Measurements from ENCODE around the gene APBA2.

APBA2 gene

DNA sequence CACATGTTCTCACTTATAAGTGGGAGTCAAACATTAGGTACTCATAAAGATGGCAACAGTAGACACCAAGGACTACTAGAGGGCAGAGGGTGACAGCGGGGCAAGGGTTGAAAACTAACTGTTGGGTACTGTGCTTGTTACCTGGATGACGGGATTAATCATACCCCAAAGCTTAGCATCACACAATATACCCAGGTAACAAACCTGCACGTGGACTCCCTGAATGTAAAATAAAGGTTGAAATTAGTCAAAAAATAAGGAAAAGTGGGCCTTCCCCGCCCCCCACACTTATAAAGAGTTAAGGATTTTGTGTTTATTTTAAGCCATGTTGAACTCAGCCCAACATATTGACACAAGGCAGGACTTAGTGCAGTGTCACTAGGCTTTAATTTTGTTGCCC lies 96.1 kb downstream of the APBA2 start:
- no peaks in the 10 kb centered on the region for H3K9me3 ChIP-seq (ENCODE audit: control insufficient read depth, insufficient read depth, low read length)
- H3K36me3 ChIP-seq (ENCODE audit: control insufficient read depth, insufficient read depth, low read length) = no peaks in the 10 kb centered on the region
- WGBS (ENCODE audit: insufficient coverage, insufficient read length) = no CpG with 5 or more reads among the region's 4 CpGs
- H3K27me3 ChIP-seq (ENCODE audit: control insufficient read depth, insufficient read depth, low read length) = no peaks in the 10 kb centered on the region
- no peaks in the 10 kb centered on the region for H3K4me1 ChIP-seq (ENCODE audit: control insufficient read depth, insufficient read depth, low read length)
- DNase-seq (ENCODE audit: low read depth, low spot score) = no peak
- H3K27ac ChIP-seq (ENCODE audit: low read length) = no peak overlapping the region
- no peak overlapping the region for H3K4me3 ChIP-seq (ENCODE audit: low read length)

DNA sequence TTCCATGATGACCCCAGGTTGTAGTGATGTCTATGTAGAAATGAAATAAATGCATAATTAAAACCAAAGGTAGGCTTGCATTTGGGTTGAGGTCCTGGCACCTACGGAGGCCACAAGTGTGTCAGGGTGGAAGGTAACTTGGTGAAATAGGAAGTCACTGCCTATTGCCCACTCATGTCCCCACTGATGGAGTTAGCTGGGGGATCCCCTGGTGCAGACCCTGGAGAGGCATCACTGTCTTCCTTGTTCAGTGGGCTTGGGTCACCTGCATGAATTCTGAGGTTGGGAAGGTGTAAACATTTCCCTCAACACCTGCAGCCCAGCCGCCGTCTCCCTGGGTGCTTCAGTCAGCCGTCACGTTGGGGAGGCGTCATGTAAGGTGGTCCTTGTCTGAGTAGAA lies 97.1 kb downstream of the APBA2 start:
- Histone ChIP-seq H3K27me3 (ENCODE audit: control insufficient read depth, insufficient read depth, low read length) (no peaks in the 10 kb centered on the region), H3K27ac (ENCODE audit: low read length) (no peak overlapping the region), H3K4me3 (ENCODE audit: low read length) (no peak overlapping the region), H3K4me1 (ENCODE audit: control insufficient read depth, insufficient read depth, low read length) (no peaks in the 10 kb centered on the region), H3K9me3 (ENCODE audit: control insufficient read depth, insufficient read depth, low read length) (no peaks in the 10 kb centered on the region), H3K36me3 (ENCODE audit: control insufficient read depth, insufficient read depth, low read length) (no peaks in the 10 kb centered on the region)
- WGBS (ENCODE audit: insufficient coverage, insufficient read length) = no CpG with 5 or more reads among the region's 6 CpGs
- DNase-seq (ENCODE audit: low read depth, low spot score) = no peak

DNA sequence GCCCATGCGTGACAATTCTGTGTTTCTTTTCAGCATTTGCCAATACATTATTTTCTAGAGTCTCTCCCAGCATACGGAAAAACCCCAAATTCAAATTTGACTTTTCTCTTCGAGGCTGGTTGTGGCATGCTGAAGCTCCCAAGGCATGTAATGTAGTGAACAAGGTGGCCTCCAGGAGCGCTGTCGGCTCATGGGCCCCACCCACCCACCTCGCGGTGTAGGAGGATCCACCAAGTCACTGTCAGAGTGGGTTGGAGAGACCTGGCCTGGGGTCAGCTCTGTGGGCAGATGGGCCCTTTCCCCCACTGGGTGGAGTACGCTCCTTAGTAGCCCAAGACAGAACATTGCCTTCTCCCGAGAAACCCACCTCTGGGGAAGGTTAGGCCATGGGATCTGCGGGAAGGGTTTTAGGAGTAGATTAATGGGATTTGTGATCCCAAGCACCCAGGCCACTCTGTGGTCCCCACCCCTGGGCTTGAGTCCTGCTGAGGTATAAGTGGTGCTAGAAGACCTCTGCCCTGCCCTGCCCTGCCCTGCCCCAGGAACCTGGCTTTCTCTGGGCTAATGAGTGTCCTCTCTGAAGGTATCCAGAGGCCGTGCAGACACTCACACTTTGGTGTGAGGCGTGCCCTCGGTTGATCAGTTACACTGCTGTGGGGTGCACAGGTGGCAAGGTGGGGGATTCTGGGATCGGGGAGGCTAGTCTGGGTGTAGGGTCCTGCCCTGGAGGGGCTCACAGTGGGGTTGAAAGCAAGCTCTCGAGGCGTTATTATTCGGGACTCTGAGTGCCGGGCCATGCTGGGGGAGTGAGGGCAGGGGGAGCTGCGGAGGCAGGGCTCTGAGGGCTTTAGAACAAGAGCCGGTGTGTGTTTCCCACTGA lies 97.9 kb downstream of the APBA2 start:
- no peak for DNase-seq (ENCODE audit: low read depth, low spot score)
- Histone ChIP-seq H3K27me3 (ENCODE audit: control insufficient read depth, insufficient read depth, low read length) (no peaks in the 10 kb centered on the region), H3K9me3 (ENCODE audit: control insufficient read depth, insufficient read depth, low read length) (no peaks in the 10 kb centered on the region), H3K36me3 (ENCODE audit: control insufficient read depth, insufficient read depth, low read length) (no peaks in the 10 kb centered on the region), H3K4me1 (ENCODE audit: control insufficient read depth, insufficient read depth, low read length) (no peaks in the 10 kb centered on the region), H3K27ac (ENCODE audit: low read length) (no peak overlapping the region), H3K4me3 (ENCODE audit: low read length) (no peak overlapping the region)
- WGBS (ENCODE audit: insufficient coverage, insufficient read length) = no CpG with 5 or more reads among the region's 20 CpGs

DNA sequence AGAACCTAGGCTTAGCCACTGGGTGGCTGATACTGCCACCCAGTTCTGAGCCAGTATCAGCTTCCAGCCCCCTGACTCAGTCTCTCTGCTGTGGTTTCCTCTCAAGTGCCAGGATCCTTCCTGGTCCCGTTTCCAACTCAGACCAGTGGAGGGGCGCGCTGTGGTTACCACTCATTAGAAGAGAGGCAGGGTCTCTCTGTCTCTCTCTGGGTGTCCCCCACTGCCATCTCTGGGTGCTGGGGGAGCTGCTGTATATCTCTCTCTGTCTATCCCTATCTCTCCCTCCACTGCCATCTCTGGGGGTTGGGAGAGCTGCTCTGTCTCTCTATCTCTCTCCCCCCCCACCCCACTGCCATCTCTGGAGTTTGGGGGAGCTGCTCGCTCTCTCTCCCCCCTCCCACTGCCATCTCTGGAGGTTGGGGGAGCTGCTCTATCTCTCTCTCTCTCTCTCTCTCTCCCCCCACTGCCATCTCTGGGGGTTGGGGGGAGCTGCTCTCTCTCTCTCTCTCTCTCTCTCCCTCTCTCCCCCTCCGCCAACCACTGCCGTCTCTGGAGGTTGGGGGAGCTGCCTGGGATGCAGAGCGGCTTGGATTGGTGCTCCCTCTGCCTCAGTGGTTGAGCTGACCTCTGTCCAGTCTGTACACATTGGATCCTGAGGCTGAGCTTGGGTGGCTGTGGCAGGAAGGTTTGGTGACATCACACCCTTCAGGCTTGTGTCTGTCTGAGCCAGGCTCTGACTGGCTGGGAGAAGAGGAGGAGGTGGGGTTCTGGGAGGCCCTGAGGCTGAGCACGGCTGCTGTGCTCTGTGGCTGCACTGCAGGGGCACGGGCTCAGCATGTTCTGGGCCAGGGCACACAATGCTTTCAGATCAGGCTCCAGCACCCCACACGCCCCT lies 98.9 kb downstream of the APBA2 start:
- WGBS (ENCODE audit: insufficient coverage, insufficient read length) = no CpG with 5 or more reads among the region's 10 CpGs
- no peaks in the 10 kb centered on the region for H3K27me3 ChIP-seq (ENCODE audit: control insufficient read depth, insufficient read depth, low read length)
- H3K27ac ChIP-seq (ENCODE audit: low read length) = no peak overlapping the region
- no peaks in the 10 kb centered on the region for H3K4me1 ChIP-seq (ENCODE audit: control insufficient read depth, insufficient read depth, low read length)
- no peaks in the 10 kb centered on the region for H3K36me3 ChIP-seq (ENCODE audit: control insufficient read depth, insufficient read depth, low read length)
- DNase-seq (ENCODE audit: low read depth, low spot score) = no peak
- H3K4me3 ChIP-seq (ENCODE audit: low read length) = no peak overlapping the region
- no peaks in the 10 kb centered on the region for H3K9me3 ChIP-seq (ENCODE audit: control insufficient read depth, insufficient read depth, low read length)

DNA sequence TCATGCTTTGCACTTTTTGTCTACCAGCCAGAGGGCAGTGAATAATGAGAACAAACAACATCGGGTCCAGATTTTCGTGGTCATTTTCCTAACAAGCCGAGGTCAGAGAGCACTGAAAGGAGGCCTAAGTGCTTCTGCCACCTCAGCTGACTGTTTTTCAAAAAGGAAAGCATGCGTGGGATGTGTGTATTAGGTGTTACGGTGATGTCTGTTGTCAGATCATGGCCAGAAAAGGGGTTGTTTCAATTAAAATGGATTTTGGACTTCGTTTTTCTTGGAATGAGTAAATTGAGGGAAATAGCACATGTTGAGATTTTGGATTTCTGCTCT lies 99.5 kb downstream of the APBA2 start:
- H3K4me1 ChIP-seq (ENCODE audit: control insufficient read depth, insufficient read depth, low read length) = no peaks in the 10 kb centered on the region
- no peak overlapping the region for H3K4me3 ChIP-seq (ENCODE audit: low read length)
- no peaks in the 10 kb centered on the region for H3K9me3 ChIP-seq (ENCODE audit: control insufficient read depth, insufficient read depth, low read length)
- H3K27ac ChIP-seq (ENCODE audit: low read length) = no peak overlapping the region
- no CpG with 5 or more reads among the region's 6 CpGs for WGBS (ENCODE audit: insufficient coverage, insufficient read length)
- DNase-seq (ENCODE audit: low read depth, low spot score) = no peak
- no peaks in the 10 kb centered on the region for H3K27me3 ChIP-seq (ENCODE audit: control insufficient read depth, insufficient read depth, low read length)
- no peaks in the 10 kb centered on the region for H3K36me3 ChIP-seq (ENCODE audit: control insufficient read depth, insufficient read depth, low read length)

DNA sequence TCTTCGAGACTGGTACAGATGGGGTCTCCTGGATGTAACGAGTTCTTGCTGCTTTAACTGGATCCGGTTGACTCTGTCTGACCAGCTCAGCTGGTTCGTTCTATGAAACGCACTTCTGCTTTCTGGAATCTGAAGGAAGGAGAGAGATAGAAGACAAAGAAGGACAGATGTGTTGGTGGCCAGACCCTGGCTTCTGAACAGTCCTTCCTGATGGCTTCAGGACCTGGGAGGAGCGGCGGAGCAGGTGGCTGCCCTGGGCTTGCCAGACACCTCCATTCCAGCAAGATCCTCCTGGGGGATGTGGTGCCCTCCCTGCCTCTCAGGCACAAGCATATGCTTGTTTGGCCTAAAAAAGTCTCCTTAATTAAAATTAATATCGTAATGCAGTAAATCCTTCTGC lies 99.9 kb downstream of the APBA2 start:
- H3K36me3 ChIP-seq (ENCODE audit: control insufficient read depth, insufficient read depth, low read length) = no peaks in the 10 kb centered on the region
- H3K9me3 ChIP-seq (ENCODE audit: control insufficient read depth, insufficient read depth, low read length) = no peaks in the 10 kb centered on the region
- H3K27me3 ChIP-seq (ENCODE audit: control insufficient read depth, insufficient read depth, low read length) = no peaks in the 10 kb centered on the region
- WGBS (ENCODE audit: insufficient coverage, insufficient read length) = no CpG with 5 or more reads among the region's 8 CpGs
- DNase-seq (ENCODE audit: low read depth, low spot score) = no peak
- H3K4me1 ChIP-seq (ENCODE audit: control insufficient read depth, insufficient read depth, low read length) = no peaks in the 10 kb centered on the region
- H3K4me3 ChIP-seq (ENCODE audit: low read length) = no peak overlapping the region
- no peak overlapping the region for H3K27ac ChIP-seq (ENCODE audit: low read length)

DNA sequence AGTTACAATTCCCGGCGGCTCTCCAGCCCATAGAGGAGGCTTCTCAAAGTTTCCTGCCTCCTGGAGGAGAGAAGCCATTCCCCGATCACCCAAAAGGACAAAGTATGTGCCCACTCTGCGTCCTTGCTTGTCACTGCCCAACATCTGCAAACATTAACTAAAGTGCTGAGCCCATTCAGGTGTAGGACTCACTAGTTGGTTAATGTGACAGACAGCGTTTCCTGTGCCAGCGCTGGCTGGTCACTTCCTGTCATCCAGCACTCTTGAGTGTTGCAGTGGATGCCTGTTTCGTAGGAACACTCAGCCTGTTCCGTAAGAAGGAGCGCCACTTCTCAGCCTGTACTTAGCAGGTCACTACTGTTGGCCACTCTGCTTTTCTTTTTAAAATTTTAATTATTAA lies 100.3 kb downstream of the APBA2 start:
- Histone ChIP-seq H3K4me1 (ENCODE audit: control insufficient read depth, insufficient read depth, low read length) (no peaks in the 10 kb centered on the region), H3K4me3 (ENCODE audit: low read length) (no peak overlapping the region), H3K9me3 (ENCODE audit: control insufficient read depth, insufficient read depth, low read length) (no peaks in the 10 kb centered on the region), H3K36me3 (ENCODE audit: control insufficient read depth, insufficient read depth, low read length) (no peaks in the 10 kb centered on the region), H3K27ac (ENCODE audit: low read length) (no peak overlapping the region), H3K27me3 (ENCODE audit: control insufficient read depth, insufficient read depth, low read length) (no peaks in the 10 kb centered on the region)
- no peak for DNase-seq (ENCODE audit: low read depth, low spot score)
- no CpG with 5 or more reads among the region's 9 CpGs for WGBS (ENCODE audit: insufficient coverage, insufficient read length)

DNA sequence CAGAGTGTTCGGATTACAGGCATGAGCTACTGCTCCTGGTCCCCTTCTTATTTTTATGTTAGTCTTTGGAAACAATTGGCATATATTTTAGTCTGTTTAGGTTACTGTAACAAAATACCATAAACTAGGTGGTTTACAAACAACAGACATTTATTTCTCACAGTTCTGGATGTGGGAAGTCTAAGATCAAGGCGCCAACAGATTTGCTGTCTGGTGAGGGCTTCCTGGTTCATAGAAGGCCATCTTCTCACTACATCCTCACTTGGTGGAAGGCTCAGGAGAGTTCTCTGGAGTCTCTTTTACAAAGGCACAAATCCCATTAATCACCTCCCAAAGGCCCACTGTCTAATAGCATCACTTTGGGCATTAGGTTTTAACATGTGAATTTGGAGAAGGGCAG lies 101.0 kb downstream of the APBA2 start:
- H3K27me3 ChIP-seq (ENCODE audit: control insufficient read depth, insufficient read depth, low read length) = no peaks in the 10 kb centered on the region
- H3K4me3 ChIP-seq (ENCODE audit: low read length) = no peak overlapping the region
- no peak overlapping the region for H3K27ac ChIP-seq (ENCODE audit: low read length)
- WGBS (ENCODE audit: insufficient coverage, insufficient read length) = no CpG with 5 or more reads among the region's 2 CpGs
- no peak for DNase-seq (ENCODE audit: low read depth, low spot score)
- no peaks in the 10 kb centered on the region for H3K4me1 ChIP-seq (ENCODE audit: control insufficient read depth, insufficient read depth, low read length)
- no peaks in the 10 kb centered on the region for H3K36me3 ChIP-seq (ENCODE audit: control insufficient read depth, insufficient read depth, low read length)
- H3K9me3 ChIP-seq (ENCODE audit: control insufficient read depth, insufficient read depth, low read length) = no peaks in the 10 kb centered on the region

DNA sequence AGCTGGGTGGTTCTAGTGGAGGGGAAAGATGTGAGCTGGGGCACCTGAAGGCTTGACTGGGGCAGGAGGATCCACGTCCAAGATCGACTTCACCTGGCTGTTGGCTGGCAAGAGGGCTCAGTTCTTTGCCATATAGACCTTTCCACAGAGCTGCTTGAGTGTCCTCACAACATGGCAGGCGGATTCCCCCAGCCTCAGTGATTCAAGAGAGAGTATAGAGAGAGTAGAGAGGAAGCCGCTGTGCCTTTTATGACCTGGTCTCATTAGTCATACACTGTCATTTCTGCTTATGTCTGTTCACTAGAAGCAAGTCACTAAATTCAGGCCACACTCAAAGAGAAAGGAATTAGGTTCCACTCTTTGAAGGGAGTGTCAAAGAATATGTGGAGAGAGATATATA lies 101.6 kb downstream of the APBA2 start:
- no peak for DNase-seq (ENCODE audit: low read depth, low spot score)
- no peaks in the 10 kb centered on the region for H3K4me1 ChIP-seq (ENCODE audit: control insufficient read depth, insufficient read depth, low read length)
- no CpG with 5 or more reads among the region's 4 CpGs for WGBS (ENCODE audit: insufficient coverage, insufficient read length)

DNA sequence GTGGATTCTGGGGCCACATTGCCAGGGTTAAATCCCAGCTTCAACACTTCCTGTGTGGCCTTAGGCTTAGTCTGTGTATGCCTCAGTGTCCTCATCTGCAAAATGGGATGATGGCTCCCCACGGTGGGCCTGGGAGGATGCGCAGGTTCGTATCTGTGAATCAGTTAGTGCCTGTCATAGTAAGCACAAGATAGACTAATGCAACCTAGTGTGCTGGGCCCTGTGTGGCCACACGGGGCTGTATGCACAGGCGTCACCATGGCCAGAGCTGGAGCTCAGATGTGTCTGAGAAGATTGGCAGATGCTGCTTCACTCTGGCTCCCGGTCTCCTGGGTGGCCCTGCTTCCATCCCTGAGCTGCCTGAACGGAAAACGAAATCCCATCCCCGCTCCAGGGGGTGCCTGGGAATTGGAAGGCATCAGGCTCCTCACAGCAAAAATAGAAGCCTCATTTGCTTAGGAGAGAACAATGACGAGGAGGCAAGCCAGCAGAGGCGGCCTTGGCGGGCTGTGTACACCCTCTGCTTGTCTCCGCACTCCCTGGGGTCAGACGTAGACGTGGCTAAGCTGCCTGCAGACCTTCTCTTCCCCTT lies 103.6 kb downstream of the APBA2 start:
- Histone ChIP-seq H3K9me3 (ENCODE audit: control insufficient read depth, insufficient read depth, low read length) (no peaks in the 10 kb centered on the region), H3K4me1 (ENCODE audit: control insufficient read depth, insufficient read depth, low read length) (no peaks in the 10 kb centered on the region), H3K4me3 (ENCODE audit: low read length) (no peak overlapping the region), H3K36me3 (ENCODE audit: control insufficient read depth, insufficient read depth, low read length) (no peaks in the 10 kb centered on the region), H3K27me3 (ENCODE audit: control insufficient read depth, insufficient read depth, low read length) (no peaks in the 10 kb centered on the region), H3K27ac (ENCODE audit: low read length) (no peak overlapping the region)
- DNase-seq (ENCODE audit: low read depth, low spot score) = no peak
- WGBS (ENCODE audit: insufficient coverage, insufficient read length) = no CpG with 5 or more reads among the region's 15 CpGs

More for the DNA sequence above, 101.6 kb downstream of the APBA2 start:
- Histone ChIP-seq H3K4me3 (ENCODE audit: low read length) (no peak overlapping the region), H3K27me3 (ENCODE audit: control insufficient read depth, insufficient read depth, low read length) (no peaks in the 10 kb centered on the region), H3K27ac (ENCODE audit: low read length) (no peak overlapping the region), H3K9me3 (ENCODE audit: control insufficient read depth, insufficient read depth, low read length) (no peaks in the 10 kb centered on the region), H3K36me3 (ENCODE audit: control insufficient read depth, insufficient read depth, low read length) (no peaks in the 10 kb centered on the region)

All from iPS DF 6.9 (cell line).